ENCODE measurements around the gene TRH.
A peak's percentile ranks its signal among the peaks of the same experiment; 100 is the strongest.
"Not testable (repeated sequence)": the region's sequence is repeated elsewhere in the genome, so short reads cannot be mapped to it uniquely, and the experiment has no call there.

TRH gene

GRCh38 chr3:129966876-129967275, 7.6 kb upstream of the TRH start:
- no peak for DNase-seq

- DNase-seq, result no peak
These were observed 6.8 kb upstream of the TRH start for GRCh38 chr3:129967761-129968160.

- no peak for DNase-seq
These were observed 3.0 kb upstream of the TRH start for GRCh38 chr3:129971351-129972052.

GRCh38 chr3:129972301-129972700, 2.2 kb upstream of the TRH start:
- DNase-seq, result no peak

- no peak for DNase-seq
These were observed 512 bp upstream of the TRH start for GRCh38 chr3:129973853-129974563.

- DNase-seq, result no peak
These were observed 549 bp downstream of the TRH start for GRCh38 chr3:129974833-129975704.

- no peak for DNase-seq
These were observed 1.2 kb downstream of the TRH start for GRCh38 chr3:129975705-129976048.

- no peak for DNase-seq
These were observed 1.8 kb downstream of the TRH start for GRCh38 chr3:129976286-129976685.

GRCh38 chr3:129978123-129978522, 3.6 kb downstream of the TRH start:
- no peak for DNase-seq

- DNase-seq, result no peak
These were observed 5.4 kb downstream of the TRH start for GRCh38 chr3:129979905-129980304.

GRCh38 chr3:129983561-129983960, 9.0 kb downstream of the TRH start:
- DNase-seq, result no peak

GRCh38 chr3:129984125-129984524, 9.6 kb downstream of the TRH start:
- no peak for DNase-seq

- no peak for DNase-seq
These were observed 10.6 kb downstream of the TRH start for GRCh38 chr3:129985113-129985512.

- no peak for DNase-seq
These were observed 13.9 kb downstream of the TRH start for GRCh38 chr3:129988429-129988828.

- DNase-seq, result no peak
These were observed 14.9 kb downstream of the TRH start for GRCh38 chr3:129989414-129989813.

- no peak for DNase-seq
These were observed 18.3 kb downstream of the TRH start for GRCh38 chr3:129992781-129993180.

- DNase-seq, result no peak
These were observed 20.5 kb downstream of the TRH start for GRCh38 chr3:129994883-129995559.

- DNase-seq, result no peak
These were observed 21.6 kb downstream of the TRH start for GRCh38 chr3:129996073-129996472.

GRCh38 chr3:129999176-129999575, 24.7 kb downstream of the TRH start:
- DNase-seq, result not testable (repeated sequence)

- peak; percentile 68 for DNase-seq
These were observed 28.4 kb downstream of the TRH start for GRCh38 chr3:130002666-130003598.

GRCh38 chr3:130010556-130010955, 36.0 kb downstream of the TRH start:
- DNase-seq, result no peak

GRCh38 chr3:130012108-130012507, 37.6 kb downstream of the TRH start:
- DNase-seq, result not testable (repeated sequence)

Measured in T-helper 9 cell (primary cell).